B cell (primary cell): ENCODE measurements around the gene CCDC24. TPM values are rescaled to one million over a fixed set of nuclear protein-coding genes. Genes with fewer than 3 reads are reported as not detected.

Source experiments
- ATAC-seq: fragments of 200-7000 bp; cut with Tn5 transposase; one replicate; pipeline ENCODE4 v1.10.0; 2021; ENCODE audit warnings: low read depth, mild to moderate bottlenecking, moderate number of reproducible peaks, moderate library complexity
- CTCF ChIA-PET: fragments of 350-600 bp; sonication (Branson Sonifier 250); formaldehyde crosslinking; loops from one replicate; lab custom pipeline; 2021; ENCODE audit warnings: antibody characterized with exemption, inconsistent platforms; lab: Charles Lee
- POLR2A ChIA-PET: fragments of 350-600 bp; sonication (Branson Sonifier 250); formaldehyde crosslinking; loops from one replicate; lab custom pipeline; 2021; ENCODE audit warnings: antibody characterized with exemption; lab: Charles Lee
- DNase-seq: peaks from one replicate; pipeline ENCODE4 v3.0.0; 2013
- H2AFZ ChIP-seq: 2 replicates; pipeline ENCODE4 v1.6.1; 2012; ENCODE audit warnings: mild to moderate bottlenecking, low read depth, low read length; ENCODE audit not compliant: insufficient read depth, poor library complexity, severe bottlenecking
- H3K27ac ChIP-seq, 2 donors: 1 replicate in 1 of 2; 2 replicates in 1 of 2; pipeline ENCODE4 v1.5.1; 2012 to 2013; ENCODE audit warnings: low read length in 2 of 2, mild to moderate bottlenecking in 2 of 2, moderate library complexity in 1 of 2
- H3K27me3 ChIP-seq, 4 experiments: fragments of 200-600 bp in 1 of 4; sonication (generic) in 1 of 4; replicated peaks in 1 of 4; 1 replicate in 2 of 4; 2 replicates in 2 of 4; pipeline versions ENCODE4 v1.6.1 to v1.7.0; 2013 to 2016; ENCODE audit warnings: low read length in 3 of 4, mild to moderate bottlenecking in 2 of 4, mixed read lengths in 1 of 4, moderate library complexity in 1 of 4; ENCODE audit not compliant: insufficient read depth in 4 of 4, control insufficient read depth in 3 of 4; ENCODE audit errors: control extremely low read depth in 1 of 4
- H3K36me3 ChIP-seq, 2 experiments: replicated peaks in 1 of 2; 1 replicate in 1 of 2; 2 replicates in 1 of 2; pipeline versions ENCODE4 v1.6.1 to v1.7.1; 2013; ENCODE audit warnings: low read length in 1 of 2; ENCODE audit not compliant: insufficient read depth in 2 of 2, control insufficient read depth in 1 of 2; ENCODE audit errors: control extremely low read depth in 1 of 2, extremely low read depth in 1 of 2
- H3K4me1 ChIP-seq, 2 donors: fragments of 200-600 bp in 1 of 2; sonication (generic) in 1 of 2; 1 replicate in 1 of 2; 2 replicates in 1 of 2; pipeline versions ENCODE4 v1.5.1 to v1.6.1; 2013 to 2017; ENCODE audit warnings: low read length in 2 of 2; ENCODE audit not compliant: control insufficient read depth in 2 of 2, insufficient read depth in 2 of 2
- H3K4me2 ChIP-seq: replicated peaks from 2 replicates; pipeline ENCODE3; 2012; ENCODE audit warnings: mild to moderate bottlenecking, low read depth, low read length; ENCODE audit not compliant: poor library complexity, severe bottlenecking
- H3K4me3 ChIP-seq, 5 experiments: fragments of 200-600 bp in 1 of 5; sonication (generic) in 1 of 5; 1 replicate in 3 of 5; 2 replicates in 2 of 5; pipeline versions ENCODE4 v1.5.1 to v1.7.0; 2011 to 2016; ENCODE audit warnings: low read length in 4 of 5, mild to moderate bottlenecking in 4 of 5, low read depth in 2 of 5, control low read depth in 1 of 5, moderate library complexity in 1 of 5; ENCODE audit not compliant: insufficient read depth in 1 of 5; ENCODE audit errors: control extremely low read depth in 1 of 5, extremely low read depth in 1 of 5
- H3K79me2 ChIP-seq: fragments of 200-600 bp; sonication (generic); one replicate; pipeline ENCODE4 v1.6.0; 2016; ENCODE audit warnings: low read length; ENCODE audit not compliant: control insufficient read depth, insufficient read depth
- H3K9ac ChIP-seq: fragments of 200-600 bp; sonication (generic); 2 replicates; pipeline ENCODE4 v1.6.1; 2017; ENCODE audit warnings: mild to moderate bottlenecking, low read length, moderate library complexity
- H3K9me3 ChIP-seq, 3 donors: one replicate each; pipeline versions ENCODE4 v1.6.1 to v1.7.1; 2013; ENCODE audit warnings: low read length in 2 of 3; ENCODE audit not compliant: control insufficient read depth in 2 of 3, insufficient read depth in 1 of 3; ENCODE audit errors: control extremely low read depth in 1 of 3
- H4K20me1 ChIP-seq: 2 replicates; pipeline ENCODE4 v1.6.0; 2012; ENCODE audit warnings: mild to moderate bottlenecking, low read length; ENCODE audit not compliant: insufficient read depth, control insufficient read depth, poor library complexity, severe bottlenecking
- H3K27ac Mint-ChIP-seq: one replicate; pipeline ENCODE4 v1.8.0; 2021; ENCODE audit warnings: mixed read lengths
- H3K27me3 Mint-ChIP-seq: one replicate; pipeline ENCODE4 v1.8.0; 2021; ENCODE audit warnings: mixed read lengths
- H3K4me1 Mint-ChIP-seq: one replicate; pipeline ENCODE4 v1.8.0; 2021; ENCODE audit warnings: mixed read lengths
- H3K4me3 Mint-ChIP-seq: one replicate; pipeline ENCODE4 v1.8.0; 2021; ENCODE audit warnings: mixed read lengths
- H3K9me3 Mint-ChIP-seq: one replicate; pipeline ENCODE4 v1.8.0; 2022; ENCODE audit warnings: mixed read lengths; ENCODE audit not compliant: insufficient read depth
- EZH2 ChIP-seq: IDR thresholded peaks from 2 replicates; pipeline ENCODE4 v1.6.1; 2012; ENCODE audit warnings: borderline replicate concordance, low read depth, mild to moderate bottlenecking, moderate library complexity, low read length; ENCODE audit not compliant: insufficient read depth, poor library complexity, severe bottlenecking
- WGBS: methylation state at CpG from one replicate; pipeline ENCODE4 v1.1.5; 2013; ENCODE audit warnings: missing lambda C conversion rate; ENCODE audit not compliant: insufficient coverage; 5-methylcytosine and 5-hydroxymethylcytosine counted together
- intact Hi-C: fragments of 100-400 bp; cut with micrococcal nuclease; formaldehyde crosslinking; loops from one replicate; pipeline ENCODE4 v1.10.0; 2022
- polyA plus RNA-seq: library from polyadenylated mRNA; depleted of rRNA; stranded (reverse); fragments of >200 nt; gene quantifications from 2 replicates; pipeline ENCODE4 v1.2.3, GENCODE V29; 2012
- total RNA-seq, 2 donors: library from RNA; stranded (reverse); fragments of 120-200 nt in 1 of 2; gene quantifications; 1 replicate in 1 of 2; 2 replicates in 1 of 2; pipeline versions ENCODE4 v1.2.3 to v1.2.4, GENCODE V29; 2013 to 2022
- TF ChIP-seq, protein P1 (sequence below): fragments of 200-600 bp; IDR thresholded peaks from one replicate; pipeline ENCODE4 v1.8.0; 2022; ENCODE audit warnings: antibody characterized with exemption, mild to moderate bottlenecking

The CCDC24 gene
- total and polyA plus RNA-seq, 2 donors (not counting 1 experiment from before 2014, with no cell fraction given): 10.1 to 18.4 TPM

DNA sequence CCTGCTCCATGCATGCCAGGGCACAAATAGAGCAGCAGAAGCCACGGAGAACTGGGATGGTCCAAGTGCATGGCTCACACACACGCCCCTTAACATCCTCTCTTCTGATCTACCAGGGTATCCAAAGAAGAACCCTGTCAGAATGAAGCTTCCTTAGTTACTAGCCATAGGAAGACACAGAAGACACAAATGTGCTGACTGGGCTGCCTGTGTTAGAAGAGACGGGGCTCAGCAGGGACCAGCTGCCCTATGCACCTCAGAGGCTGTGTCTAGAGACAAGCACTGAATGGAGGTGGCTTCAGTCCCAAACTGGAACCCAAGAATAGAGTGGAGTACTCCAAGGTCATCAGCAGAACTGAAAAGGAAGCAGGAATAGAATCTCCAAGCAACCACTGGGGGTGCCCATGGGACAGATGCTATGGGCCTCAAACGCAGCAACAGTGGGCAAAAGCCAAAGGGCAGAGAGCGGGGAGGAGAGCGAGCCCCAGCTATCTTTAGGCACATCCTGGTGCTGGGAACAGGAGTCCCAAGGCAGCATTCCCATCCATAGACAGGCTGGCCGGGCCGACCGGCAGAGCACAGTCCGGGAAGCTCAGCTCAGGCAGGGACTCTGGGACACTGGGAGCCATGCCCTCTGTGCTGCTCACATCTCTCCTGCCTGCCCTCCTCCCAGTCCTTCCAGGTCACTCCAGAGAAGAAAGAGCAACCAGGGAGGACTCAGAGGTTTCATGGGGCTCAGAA is 30.4 kb downstream of the CCDC24 start:
- no peaks in the 10 kb centered on the region for H3K36me3 ChIP-seq
- Mint-ChIP-seq H3K4me1 (peaks cover 15% of the 10 kb centered on the region), H3K27ac (no peak overlapping the region), H3K9me3 (no peaks in the 10 kb centered on the region), H3K4me3 (no peak overlapping the region), H3K27me3 (no peaks in the 10 kb centered on the region)
- H3K4me3 ChIP-seq: no peak overlapping the region
- H4K20me1 ChIP-seq: no peaks in the 10 kb centered on the region
- WGBS: 92% methylated on average over 10 of the region's 10 CpGs
- H3K27me3 ChIP-seq: no peaks in the 10 kb centered on the region
- POLR2A ChIA-PET: interaction anchor here (0.6 kb wide), 1 partner anchor 191 kb away, joined by 3 read pairs; no protein-coding TSS in a partner anchor
- H3K9me3 ChIP-seq: no peaks in the 10 kb centered on the region
- no peak overlapping the region for H3K9ac ChIP-seq
- no peak overlapping the region for H3K4me2 ChIP-seq
- H2AFZ ChIP-seq: no peak overlapping the region
- TF ChIP-seq, protein P1, sequence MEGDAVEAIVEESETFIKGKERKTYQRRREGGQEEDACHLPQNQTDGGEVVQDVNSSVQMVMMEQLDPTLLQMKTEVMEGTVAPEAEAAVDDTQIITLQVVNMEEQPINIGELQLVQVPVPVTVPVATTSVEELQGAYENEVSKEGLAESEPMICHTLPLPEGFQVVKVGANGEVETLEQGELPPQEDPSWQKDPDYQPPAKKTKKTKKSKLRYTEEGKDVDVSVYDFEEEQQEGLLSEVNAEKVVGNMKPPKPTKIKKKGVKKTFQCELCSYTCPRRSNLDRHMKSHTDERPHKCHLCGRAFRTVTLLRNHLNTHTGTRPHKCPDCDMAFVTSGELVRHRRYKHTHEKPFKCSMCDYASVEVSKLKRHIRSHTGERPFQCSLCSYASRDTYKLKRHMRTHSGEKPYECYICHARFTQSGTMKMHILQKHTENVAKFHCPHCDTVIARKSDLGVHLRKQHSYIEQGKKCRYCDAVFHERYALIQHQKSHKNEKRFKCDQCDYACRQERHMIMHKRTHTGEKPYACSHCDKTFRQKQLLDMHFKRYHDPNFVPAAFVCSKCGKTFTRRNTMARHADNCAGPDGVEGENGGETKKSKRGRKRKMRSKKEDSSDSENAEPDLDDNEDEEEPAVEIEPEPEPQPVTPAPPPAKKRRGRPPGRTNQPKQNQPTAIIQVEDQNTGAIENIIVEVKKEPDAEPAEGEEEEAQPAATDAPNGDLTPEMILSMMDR: no peak
- TF ChIP-seq EZH2: no peak
- CTCF ChIA-PET: interaction anchor here (1.5 to 17.1 kb wide), 2 partner anchors 15 to 16 kb away, joined by 4 to 227 read pairs; no protein-coding TSS in a partner anchor
- H3K79me2 ChIP-seq: no peaks in the 10 kb centered on the region
- no peak overlapping the region for H3K27ac ChIP-seq
- H3K4me1 ChIP-seq: peaks cover 4 to 20% of the 10 kb centered on the region in 2 donors
- intact Hi-C loops: no loop called here
- DNase-seq: no peak
- ATAC-seq: no peak
